GM19395 (cell line): Measurements from ENCODE around the gene EIF4G2.

Experiments
- ATAC-seq: cut with Tn5 transposase; IDR thresholded peaks from one replicate; pipeline ENCODE4 v1.9.1; 2021; ENCODE audit warnings: mild to moderate bottlenecking, moderate library complexity; ENCODE audit not compliant: unreplicated experiment

EIF4G2 gene

GRCh38 chr11:10777806-10778205, 30.9 kb downstream of the EIF4G2 start:
- no peak for ATAC-seq

GRCh38 chr11:10777393-10777793, 31.3 kb downstream of the EIF4G2 start:
- no peak for ATAC-seq

GRCh38 chr11:10774811-10775210, 33.9 kb downstream of the EIF4G2 start:
- ATAC-seq = no peak

GRCh38 chr11:10771457-10771856, 37.3 kb downstream of the EIF4G2 start:
- no peak for ATAC-seq

- no peak for ATAC-seq
These were observed 38.0 kb downstream of the EIF4G2 start for GRCh38 chr11:10770626-10771254.

GRCh38 chr11:10764412-10764811, 44.3 kb downstream of the EIF4G2 start:
- ATAC-seq = no peak

GRCh38 chr11:10763766-10764165, 45.0 kb downstream of the EIF4G2 start:
- ATAC-seq = no peak

- peak; percentile 67 for ATAC-seq
These were observed 45.8 kb downstream of the EIF4G2 start for GRCh38 chr11:10762913-10763421.

- ATAC-seq = peak; percentile 88
These were observed 46.5 kb downstream of the EIF4G2 start for GRCh38 chr11:10762185-10762584.

GRCh38 chr11:10761085-10761698, 47.5 kb downstream of the EIF4G2 start:
- ATAC-seq = no peak

- no peak for ATAC-seq
These were observed 49.8 kb downstream of the EIF4G2 start for GRCh38 chr11:10758957-10759356.

- ATAC-seq = no peak
These were observed 56.2 kb downstream of the EIF4G2 start for GRCh38 chr11:10752486-10752885.

- no peak for ATAC-seq
These were observed 56.7 kb downstream of the EIF4G2 start for GRCh38 chr11:10752061-10752460.

- no peak for ATAC-seq
These were observed 57.2 kb downstream of the EIF4G2 start for GRCh38 chr11:10751581-10751940.

- peak; percentile 90 for ATAC-seq
These were observed 57.7 kb downstream of the EIF4G2 start, which contains the start of gene CTR9 for GRCh38 chr11:10750838-10751580. Gene CTR9 (plus strand): TSS chr11:10751246. CDS start chr11:10751413, 167 bp downstream.

- no peak for ATAC-seq
These were observed 59.2 kb downstream of the EIF4G2 start for GRCh38 chr11:10749476-10749875.

GRCh38 chr11:10747733-10748132, 61.0 kb downstream of the EIF4G2 start:
- no peak for ATAC-seq
